Astrocyte of the spinal cord (primary cell): ENCODE measurements around the gene SPCS3.
"Not testable (repeated sequence)": the region's sequence is repeated elsewhere in the genome, so short reads cannot be mapped to it uniquely, and the experiment has no call there.

Experiments
- DNase-seq: peaks from one replicate; pipeline ENCODE4 v3.0.0; 2011; ENCODE audit warnings: low read depth, low spot score
- H3K4me3 ChIP-seq: 2 replicates; pipeline ENCODE4 v1.5.1; 2011; ENCODE audit warnings: low read depth, mild to moderate bottlenecking, low read length, moderate library complexity
- in situ Hi-C: cut with HindIII; loops from 2 replicates; pipeline ENCODE4 v1.10.0; 2017; ENCODE audit warnings: low sequenced_read_pairs
- TF ChIP-seq, protein P1 (sequence below): IDR thresholded peaks from 2 replicates; pipeline ENCODE4 v1.5.1; 2012; ENCODE audit warnings: low read depth, mild to moderate bottlenecking, low read length, inconsistent platforms

The SPCS3 gene

DNA sequence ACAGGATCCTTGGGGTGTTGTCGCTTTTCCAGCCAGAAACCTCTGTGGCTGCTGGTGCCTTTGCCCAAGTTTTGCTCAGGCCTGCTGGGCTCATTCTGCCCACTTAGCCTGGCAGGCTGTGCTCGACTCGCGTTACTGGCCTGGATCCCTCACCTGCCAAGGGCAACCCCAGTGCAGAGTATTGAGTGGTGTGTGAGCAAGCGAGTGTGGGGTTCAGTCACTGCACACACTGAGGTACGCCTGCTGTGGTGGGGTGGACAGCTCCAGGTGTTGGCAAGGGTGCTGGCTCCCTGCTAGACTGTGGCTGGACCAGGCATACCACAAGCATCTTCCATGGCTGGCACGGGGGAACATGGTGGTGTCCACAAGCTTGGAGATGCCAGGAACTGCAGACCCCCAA, 22.6 kb downstream of the SPCS3 start:
- in situ Hi-C loops = no loop called here
- no peak for DNase-seq
- TF ChIP-seq, protein P1, sequence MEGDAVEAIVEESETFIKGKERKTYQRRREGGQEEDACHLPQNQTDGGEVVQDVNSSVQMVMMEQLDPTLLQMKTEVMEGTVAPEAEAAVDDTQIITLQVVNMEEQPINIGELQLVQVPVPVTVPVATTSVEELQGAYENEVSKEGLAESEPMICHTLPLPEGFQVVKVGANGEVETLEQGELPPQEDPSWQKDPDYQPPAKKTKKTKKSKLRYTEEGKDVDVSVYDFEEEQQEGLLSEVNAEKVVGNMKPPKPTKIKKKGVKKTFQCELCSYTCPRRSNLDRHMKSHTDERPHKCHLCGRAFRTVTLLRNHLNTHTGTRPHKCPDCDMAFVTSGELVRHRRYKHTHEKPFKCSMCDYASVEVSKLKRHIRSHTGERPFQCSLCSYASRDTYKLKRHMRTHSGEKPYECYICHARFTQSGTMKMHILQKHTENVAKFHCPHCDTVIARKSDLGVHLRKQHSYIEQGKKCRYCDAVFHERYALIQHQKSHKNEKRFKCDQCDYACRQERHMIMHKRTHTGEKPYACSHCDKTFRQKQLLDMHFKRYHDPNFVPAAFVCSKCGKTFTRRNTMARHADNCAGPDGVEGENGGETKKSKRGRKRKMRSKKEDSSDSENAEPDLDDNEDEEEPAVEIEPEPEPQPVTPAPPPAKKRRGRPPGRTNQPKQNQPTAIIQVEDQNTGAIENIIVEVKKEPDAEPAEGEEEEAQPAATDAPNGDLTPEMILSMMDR = no peak
- H3K4me3 ChIP-seq = no peak overlapping the region

DNA sequence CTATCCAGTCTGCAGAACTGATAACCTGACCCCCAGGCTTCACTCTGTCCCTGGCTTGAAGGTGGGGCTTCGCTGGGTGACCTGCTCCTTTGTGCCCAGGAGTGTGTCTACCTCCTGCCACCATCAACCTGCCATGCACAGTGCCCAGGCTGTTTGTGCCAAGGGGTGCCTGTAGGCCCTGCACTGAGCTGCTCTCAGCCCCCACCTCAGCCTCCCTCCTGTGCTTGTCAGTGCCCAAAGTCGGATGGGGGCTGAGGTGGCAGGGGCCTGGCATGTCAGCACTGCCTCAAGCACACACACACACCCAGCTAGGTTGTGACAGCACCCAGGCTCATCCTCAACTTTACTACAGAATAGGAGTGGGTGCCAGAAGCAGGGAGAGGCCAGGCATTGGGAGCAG, 23.5 kb downstream of the SPCS3 start:
- DNase-seq = no peak
- in situ Hi-C loops = no loop called here
- TF ChIP-seq, protein P1 = no peak
- no peak overlapping the region for H3K4me3 ChIP-seq

DNA sequence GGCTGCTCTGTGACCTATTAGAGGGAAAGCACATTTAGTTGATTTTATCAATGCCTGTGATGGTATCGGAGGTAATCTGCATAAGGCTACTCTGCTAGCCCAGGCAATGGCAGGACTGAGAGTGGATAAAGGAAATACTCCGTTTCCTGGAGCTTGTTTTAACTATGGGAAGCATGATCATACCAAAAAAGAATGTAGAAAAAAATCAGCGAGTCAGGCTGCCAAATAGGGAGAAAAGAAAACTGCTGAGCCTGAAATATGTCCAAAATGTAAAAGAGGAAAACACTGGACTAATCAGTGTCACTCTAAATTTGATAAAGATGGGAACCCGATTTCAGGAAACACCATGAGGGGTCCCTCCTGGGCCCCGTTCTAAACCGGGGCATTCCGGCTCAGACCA, 25.6 kb downstream of the SPCS3 start:
- H3K4me3 ChIP-seq, in situ Hi-C loops, DNase-seq: not testable (repeated sequence)

DNA sequence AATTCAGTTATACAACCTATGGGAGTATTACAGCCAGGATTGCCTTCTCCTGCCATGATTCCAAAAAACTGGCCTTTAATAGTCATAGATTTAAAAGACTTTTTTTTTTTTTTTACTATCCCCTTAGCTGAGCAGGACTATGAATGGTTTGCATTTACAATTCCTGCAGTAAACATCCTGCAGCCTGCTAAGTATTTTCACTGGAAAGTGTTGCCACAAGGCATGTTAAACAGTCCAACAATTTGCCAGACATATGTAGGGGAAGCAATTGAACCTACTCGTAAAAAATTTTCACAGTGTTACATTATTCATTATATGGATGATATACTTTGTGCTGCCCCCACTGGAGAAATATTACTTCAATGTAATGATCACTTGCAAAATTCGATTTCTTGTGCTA, 27.1 kb downstream of the SPCS3 start:
- in situ Hi-C loops, H3K4me3 ChIP-seq, DNase-seq: not testable (repeated sequence)

DNA sequence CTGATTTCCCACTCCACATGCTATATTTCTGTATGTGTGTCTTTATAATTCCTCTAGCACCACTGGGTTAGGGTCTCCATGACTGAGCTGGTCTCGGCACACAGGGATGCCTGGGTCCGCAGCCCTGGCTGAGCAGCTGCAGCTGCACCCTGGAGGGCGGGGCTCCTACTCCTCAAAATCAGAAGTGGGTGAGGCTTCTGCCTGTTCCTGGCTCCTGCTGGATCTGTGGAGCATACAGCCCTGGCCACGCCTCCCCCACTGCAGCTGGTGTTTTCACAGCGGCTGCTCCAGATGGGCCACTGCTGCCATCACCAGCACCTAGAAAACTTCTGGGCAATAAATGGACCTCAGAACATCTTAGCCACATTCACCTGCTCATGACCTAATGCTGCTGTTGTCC, 30.9 kb downstream of the SPCS3 start:
- H3K4me3 ChIP-seq = no peak overlapping the region
- in situ Hi-C loops = no loop called here
- no peak for DNase-seq
- TF ChIP-seq, protein P1 = no peak

DNA sequence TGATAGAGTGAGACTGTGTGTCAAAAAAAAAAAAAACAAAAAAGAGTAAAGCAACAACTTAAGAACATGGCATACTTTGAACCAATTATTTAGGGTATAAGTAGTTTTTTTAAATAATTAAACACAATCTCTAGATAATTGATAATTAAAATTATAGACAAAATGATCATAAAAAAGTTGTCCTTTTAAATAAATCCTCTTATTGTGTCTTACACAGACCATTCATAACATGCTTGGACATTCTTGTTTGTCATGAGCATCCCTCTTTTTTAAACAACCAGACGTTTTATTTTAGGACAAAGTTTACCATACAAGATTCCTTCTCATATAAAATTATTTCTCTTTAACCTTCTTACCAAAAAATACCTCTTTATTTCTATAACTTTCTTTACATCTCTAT, 35.1 kb downstream of the SPCS3 start:
- in situ Hi-C loops = no loop called here
- no peak overlapping the region for H3K4me3 ChIP-seq
- TF ChIP-seq, protein P1 = no peak
- DNase-seq = no peak

DNA sequence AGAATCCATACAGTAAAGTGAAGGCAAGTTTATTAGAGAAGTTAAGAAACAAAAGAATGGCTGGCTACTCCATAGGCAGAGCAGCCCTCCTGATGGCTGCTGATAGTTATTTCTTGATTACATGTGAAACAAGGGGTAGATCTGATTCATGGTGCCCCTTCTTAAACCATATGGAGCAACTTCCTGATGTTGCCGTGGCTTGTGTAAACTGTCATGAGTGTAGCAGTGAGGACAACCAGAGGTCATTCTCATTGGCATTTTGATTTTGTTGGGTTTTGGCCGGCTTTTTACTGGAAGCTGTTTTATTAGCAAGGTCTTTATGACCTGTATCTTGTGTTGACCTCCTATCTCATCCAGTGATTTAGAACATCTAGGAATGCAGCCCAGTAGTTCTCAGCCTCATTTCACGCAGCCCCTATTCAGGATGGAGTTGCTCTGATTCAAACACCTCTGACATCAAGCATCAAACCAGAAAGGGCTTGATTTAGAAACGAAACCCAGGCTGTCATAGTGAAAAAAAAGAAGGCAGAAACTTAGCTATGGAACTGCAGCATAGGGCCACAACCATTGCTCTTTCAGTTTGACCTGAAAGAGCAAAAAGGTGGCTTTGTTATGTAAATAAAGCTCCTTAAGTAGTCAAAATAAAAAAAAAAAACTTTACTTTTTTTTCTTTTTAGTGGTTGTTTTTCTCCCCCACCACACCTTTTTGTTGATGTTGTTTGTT, 37.8 kb downstream of the SPCS3 start:
- in situ Hi-C loops = no loop called here
- no peak for DNase-seq
- no peak overlapping the region for H3K4me3 ChIP-seq
- TF ChIP-seq, protein P1 = no peak

DNA sequence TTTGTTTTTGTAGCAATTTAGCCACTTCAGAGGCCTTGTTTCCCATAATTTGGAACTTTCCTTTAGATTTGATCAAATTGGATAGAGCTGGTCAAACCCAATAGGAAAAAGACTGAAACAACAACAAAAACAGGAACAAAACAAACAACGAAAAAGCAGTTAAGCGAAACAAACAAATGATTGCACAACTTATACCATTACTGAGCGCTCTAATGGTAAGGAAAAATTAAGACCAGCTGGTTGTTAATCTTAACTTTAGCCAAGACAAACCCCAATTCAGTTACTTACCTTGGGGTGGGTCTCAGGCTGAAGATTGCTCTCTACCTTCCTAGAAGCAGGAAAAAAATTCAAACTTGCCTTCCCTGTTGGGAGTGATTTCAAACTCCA, 38.3 kb downstream of the SPCS3 start:
- in situ Hi-C loops = no loop called here
- no peak overlapping the region for H3K4me3 ChIP-seq
- no peak for DNase-seq
- TF ChIP-seq, protein P1 = no peak
